H1 (cell line): ENCODE data around the gene CAVIN2. TPM values are rescaled to one million over a fixed set of nuclear protein-coding genes. Genes with fewer than 3 reads are reported as not detected.

Experiments used
- CTCF ChIA-PET: fragments of 300-600 bp; sonication (Branson Sonifier 250); formaldehyde crosslinking; loops from one replicate; lab custom pipeline; 2021; ENCODE audit not compliant: partially characterized antibody; lab: Charles Lee
- POLR2A ChIA-PET: fragments of 300-600 bp; sonication (Branson Sonifier 250); formaldehyde crosslinking; loops from one replicate; lab custom pipeline; 2021; ENCODE audit warnings: inconsistent platforms; ENCODE audit not compliant: partially characterized antibody; lab: Charles Lee
- DNase-seq, 2 experiments: peaks; one replicate each; pipeline versions ENCODE4 v3.0.0 to v3.0.0-alpha.2; 2010 to 2022; ENCODE audit warnings: low spot score in 2 of 2, low read depth in 1 of 2, mixed read lengths in 1 of 2
- FAIRE-seq: peaks from 2 replicates; lab custom pipeline; 2011; peaks lifted over from hg19 to GRCh38; lab: Jason Lieb, UNC
- H2AFZ ChIP-seq: 2 replicates; pipeline ENCODE4 v1.8.1; 2012; ENCODE audit warnings: low read length, inconsistent platforms
- H2AK5ac ChIP-seq: 2 replicates; pipeline ENCODE4 v1.6.1; 2013; ENCODE audit warnings: low read depth, low read length
- H2BK120ac ChIP-seq: replicated peaks from 2 replicates; pipeline ENCODE3; 2013; ENCODE audit warnings: low read depth, low read length, inconsistent platforms
- H2BK12ac ChIP-seq: 2 replicates; pipeline ENCODE4 v1.6.1; 2013; ENCODE audit warnings: low read depth, low read length
- H2BK15ac ChIP-seq: 2 replicates; pipeline ENCODE4 v1.6.1; 2013; ENCODE audit warnings: low read length
- H2BK20ac ChIP-seq: 2 replicates; pipeline ENCODE4 v1.6.1; 2013; ENCODE audit warnings: low read length
- H2BK5ac ChIP-seq: 2 replicates; pipeline ENCODE4 v1.6.1; 2013; ENCODE audit warnings: low read depth, low read length
- H3K14ac ChIP-seq: 2 replicates; pipeline ENCODE4 v1.6.1; 2013; ENCODE audit warnings: inconsistent platforms; ENCODE audit not compliant: insufficient read length
- H3K18ac ChIP-seq: 2 replicates; pipeline ENCODE4 v1.6.1; 2013; ENCODE audit warnings: low read length; ENCODE audit errors: extremely low read depth
- H3K23ac ChIP-seq: 2 replicates; pipeline ENCODE4 v1.6.1; 2013; ENCODE audit warnings: inconsistent platforms; ENCODE audit not compliant: insufficient read length
- H3K23me2 ChIP-seq: 2 replicates; pipeline ENCODE4 v1.6.1; 2013; ENCODE audit warnings: low read depth, low read length
- H3K27ac ChIP-seq: 2 replicates; pipeline ENCODE4 v1.6.1; 2011; ENCODE audit warnings: low read depth, low read length, inconsistent platforms
- H3K27me3 ChIP-seq, 4 experiments: replicated peaks in 1 of 4; 1 replicate in 1 of 4; 2 replicates in 3 of 4; pipeline versions ENCODE4 v1.6.1 to v1.8.1; 2011 to 2013; ENCODE audit warnings: low read length in 3 of 4, mild to moderate bottlenecking in 3 of 4, inconsistent platforms in 2 of 4, mixed read lengths in 2 of 4, moderate library complexity in 1 of 4; ENCODE audit not compliant: control insufficient read depth in 3 of 4, insufficient read depth in 3 of 4; ENCODE audit errors: extremely low read depth in 1 of 4
- H3K36me3 ChIP-seq, 4 experiments: 2 replicates each; pipeline versions ENCODE4 v1.6.1 to v1.8.1; 2011 to 2013; ENCODE audit warnings: mild to moderate bottlenecking in 4 of 4, low read length in 3 of 4, moderate library complexity in 2 of 4, control low read depth in 1 of 4, inconsistent platforms in 1 of 4; ENCODE audit not compliant: insufficient read depth in 4 of 4, control insufficient read depth in 2 of 4
- H3K4ac ChIP-seq: replicated peaks from 2 replicates; pipeline ENCODE3; 2013; ENCODE audit warnings: low read length, low read depth, mixed read lengths, inconsistent platforms; ENCODE audit not compliant: insufficient read length
- H3K4me1 ChIP-seq, 4 experiments: replicated peaks in 1 of 4; 1 replicate in 1 of 4; 2 replicates in 3 of 4; pipeline versions ENCODE4 v1.6.1 to v1.8.1; 2011 to 2013; ENCODE audit warnings: low read length in 3 of 4, inconsistent platforms in 2 of 4, mixed read lengths in 1 of 4; ENCODE audit not compliant: insufficient read depth in 4 of 4, control insufficient read depth in 3 of 4
- H3K4me2 ChIP-seq, 2 experiments: 2 replicates each; pipeline versions ENCODE4 v1.6.1 to v1.8.1; 2011 to 2013; ENCODE audit warnings: low read depth in 2 of 2, low read length in 2 of 2, control low read depth in 1 of 2, inconsistent platforms in 1 of 2, mild to moderate bottlenecking in 1 of 2; ENCODE audit not compliant: insufficient read depth in 1 of 2
- H3K4me3 ChIP-seq, 4 experiments: fragments of 200-600, 300-600 bp in 1 of 4; sonication (generic), shearing (Covaris generic), sonication (Bioruptor Twin) in 1 of 4; 2 replicates each; pipeline versions ENCODE4 v1.5.1 to v1.8.1; 2011 to 2016; ENCODE audit warnings: low read length in 4 of 4, low read depth in 3 of 4, control low read depth in 2 of 4, inconsistent platforms in 2 of 4, mild to moderate bottlenecking in 2 of 4, mixed read lengths in 1 of 4, moderate library complexity in 1 of 4; ENCODE audit not compliant: insufficient read depth in 2 of 4; ENCODE audit errors: extremely low read depth in 1 of 4
- H3K56ac ChIP-seq: replicated peaks from 2 replicates; pipeline ENCODE3; 2013; ENCODE audit warnings: low read depth, mild to moderate bottlenecking, mixed read lengths, low read length, inconsistent platforms; ENCODE audit not compliant: insufficient read length
- H3K79me1 ChIP-seq: 2 replicates; pipeline ENCODE4 v1.6.1; 2013; ENCODE audit warnings: low read depth, low read length, control low read depth
- H3K79me2 ChIP-seq, 2 experiments: 2 replicates each; pipeline versions ENCODE4 v1.6.1 to v1.8.1; 2012 to 2013; ENCODE audit warnings: low read length in 2 of 2, mild to moderate bottlenecking in 2 of 2, inconsistent platforms in 1 of 2; ENCODE audit not compliant: insufficient read depth in 2 of 2, control insufficient read depth in 1 of 2
- H3K9ac ChIP-seq, 4 experiments: replicated peaks in 1 of 4; 1 replicate in 1 of 4; 2 replicates in 3 of 4; pipeline versions ENCODE4 v1.6.1 to v1.8.1; 2011 to 2013; ENCODE audit warnings: low read depth in 3 of 4, low read length in 3 of 4, control low read depth in 2 of 4, mild to moderate bottlenecking in 2 of 4, moderate library complexity in 2 of 4, inconsistent platforms in 1 of 4; ENCODE audit errors: extremely low read depth in 1 of 4
- H3K9me3 ChIP-seq, 2 experiments: 2 replicates each; pipeline versions ENCODE4 v1.6.1 to v1.8.1; 2012 to 2013; ENCODE audit warnings: mild to moderate bottlenecking in 2 of 2, moderate library complexity in 2 of 2, control low read depth in 1 of 2, inconsistent platforms in 1 of 2, low read depth in 1 of 2, low read length in 1 of 2, mixed read lengths in 1 of 2; ENCODE audit not compliant: insufficient read depth in 2 of 2
- H4K20me1 ChIP-seq, 2 experiments: replicated peaks in 1 of 2; 2 replicates each; pipeline versions ENCODE3 to v1.8.1; 2011 to 2013; ENCODE audit warnings: inconsistent platforms in 2 of 2, low read length in 2 of 2, mild to moderate bottlenecking in 1 of 2; ENCODE audit not compliant: insufficient read depth in 2 of 2, control insufficient read depth in 1 of 2
- H4K5ac ChIP-seq: 2 replicates; pipeline ENCODE4 v1.6.1; 2013; ENCODE audit warnings: low read length, low read depth, mixed read lengths, inconsistent platforms; ENCODE audit not compliant: insufficient read length
- H4K8ac ChIP-seq: 2 replicates; pipeline ENCODE4 v1.8.0; 2013; ENCODE audit warnings: mild to moderate bottlenecking, moderate library complexity, low read length, inconsistent platforms; ENCODE audit not compliant: insufficient read depth; ENCODE audit errors: extremely low read depth
- H4K91ac ChIP-seq: replicated peaks from 2 replicates; pipeline ENCODE3; 2013; ENCODE audit warnings: low read length, mixed read lengths, inconsistent platforms; ENCODE audit not compliant: insufficient read length
- KDM1A ChIP-seq: fragments of 200-600, 300-600 bp; sonication (generic); IDR thresholded peaks from 2 replicates; pipeline ENCODE4 v1.7.1; 2016; ENCODE audit warnings: mild to moderate bottlenecking, low read length, borderline replicate concordance
- WGBS, 2 experiments: shearing (Covaris generic) in 1 of 2; methylation state at CpG; one replicate each; pipeline versions ENCODE4 v1.1.6 to v1.1.7; 2013 to 2015; ENCODE audit warnings: low lambda C conversion rate in 2 of 2, mixed read lengths in 2 of 2, inconsistent platforms in 1 of 2, low coverage in 1 of 2, missing lambda C conversion rate in 1 of 2; ENCODE audit not compliant: insufficient replicate concordance in 2 of 2, insufficient coverage in 1 of 2, insufficient read length in 1 of 2; ENCODE audit errors: extremely low coverage in 1 of 2, missing lambda C conversion rate in 1 of 2; 5-methylcytosine and 5-hydroxymethylcytosine counted together
- polyA plus RNA-seq, 7 experiments: library from polyadenylated mRNA; depleted of rRNA in 3 of 7; stranded (reverse) in 5 of 7; unstranded in 2 of 7; fragments of >200 nt in 5 of 7; fragments of 200-250 nt in 2 of 7; gene quantifications; 1 replicate in 5 of 7; 2 replicates in 1 of 7; 4 replicates in 1 of 7; pipeline versions ENCODE4 v1.2.1 to v1.2.3, GENCODE V29; 2011 to 2013; ENCODE audit warnings: missing spikeins in 2 of 7, mixed read lengths in 2 of 7
- total RNA-seq: library from RNA; stranded (reverse); fragmentation: NEBNext Ultra II Directional; extraction: Animal tissue kit (Norgen Biotek cat#: 25700); gene quantifications from 2 replicates; pipeline ENCODE4 v1.2.1, GENCODE V29; 2021

The CAVIN2 gene
- total and polyA plus RNA-seq, 2 of the 8 experiments (the other 6 are each of a cell fraction or from before 2014, with no cell fraction given): 0.03 TPM; not detected in 1

DNA sequence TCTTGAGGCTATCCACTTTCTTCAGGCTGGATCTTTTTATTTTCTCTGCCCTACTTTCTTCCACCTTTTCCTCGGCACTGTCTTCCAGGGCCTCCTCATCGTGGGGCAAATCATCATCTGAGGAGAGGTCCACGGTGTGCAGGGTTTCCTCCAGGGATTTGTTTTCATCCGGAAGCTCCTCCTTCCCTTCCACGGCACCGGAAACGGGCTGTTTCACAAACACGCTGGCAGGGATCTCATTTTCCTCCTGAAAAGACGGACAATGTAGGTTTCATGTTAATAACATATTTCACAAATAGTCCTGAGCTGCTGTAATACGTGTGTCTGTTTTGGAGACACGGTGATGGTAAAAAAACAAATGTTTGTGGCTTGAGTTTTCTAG is 10.4 kb downstream of the CAVIN2 start:
- no peak for DNase-seq
- no peak overlapping the region for H2BK5ac ChIP-seq
- no peak overlapping the region for H3K56ac ChIP-seq
- POLR2A ChIA-PET: interaction anchor here (1.1 kb wide), 1 partner anchor 9 kb away, joined by 3 read pairs; no protein-coding TSS in a partner anchor
- H3K9ac ChIP-seq: no peak overlapping the region
- no peak overlapping the region for H3K14ac ChIP-seq
- no peak overlapping the region for H3K4ac ChIP-seq
- H2BK120ac ChIP-seq: no peak overlapping the region
- no peaks in the 10 kb centered on the region; a peak in 1 of 4 replicates for H3K79me2 ChIP-seq
- H3K9me3 ChIP-seq: no peaks in the 10 kb centered on the region
- no peak overlapping the region for H3K27ac ChIP-seq
- no peak overlapping the region for H2BK12ac ChIP-seq
- H3K4me2 ChIP-seq: no peak overlapping the region
- no peak overlapping the region for H4K8ac ChIP-seq
- no peak for TF ChIP-seq KDM1A
- no peaks in the 10 kb centered on the region for H3K79me1 ChIP-seq
- no peak for FAIRE-seq
- H3K36me3 ChIP-seq: no peaks in the 10 kb centered on the region
- no peak overlapping the region for H2AK5ac ChIP-seq
- H2BK15ac ChIP-seq: no peak overlapping the region
- 90% methylated on average over 11 of the region's 11 CpGs; no CpG with 5 or more reads in 1 of the 2 experiments for WGBS, 2 experiments
- no peaks in the 10 kb centered on the region for H3K27me3 ChIP-seq
- no peak overlapping the region for H3K4me3 ChIP-seq
- CTCF ChIA-PET: interaction anchor here (1.0 to 6.4 kb wide), 15 partner anchors 11 to 326 kb away, joined by 3 to 37 read pairs (median 7); partner anchors contain the start of gene CAVIN2
- no peak overlapping the region for H2BK20ac ChIP-seq
- no peak overlapping the region for H3K18ac ChIP-seq
- H3K23ac ChIP-seq: no peak overlapping the region
- H4K20me1 ChIP-seq: no peaks in the 10 kb centered on the region
- H4K91ac ChIP-seq: no peak overlapping the region
- no peak overlapping the region for H2AFZ ChIP-seq
- H3K23me2 ChIP-seq: no peaks in the 10 kb centered on the region
- H4K5ac ChIP-seq: no peak overlapping the region
- H3K4me1 ChIP-seq: peaks cover 0 to 9% (median 2%) of the 10 kb centered on the region in 4 experiments; a peak in 3 of 7 replicates
